GM12864 (cell line): ENCODE results near the gene COMMD9.

ENCODE experiments used
- DNase-seq: peaks from one replicate; pipeline ENCODE4 v3.0.0-alpha.2; 2011; ENCODE audit warnings: low read depth
- H3K4me3 ChIP-seq: 2 replicates; pipeline ENCODE4 v1.5.1; 2011; ENCODE audit warnings: mild to moderate bottlenecking, low read depth, low read length, control low read depth
- TF ChIP-seq, protein P1 (sequence below): IDR thresholded peaks from 2 replicates; pipeline ENCODE4 v1.5.1; 2011; ENCODE audit warnings: low read depth, mild to moderate bottlenecking, moderate library complexity, low read length, control low read depth, inconsistent platforms; ENCODE audit errors: missing control alignments

COMMD9 gene

GRCh38 chr11:36241497-36241896 lies 47.7 kb downstream of the COMMD9 start:
- no peak for DNase-seq
- TF ChIP-seq, protein P1, sequence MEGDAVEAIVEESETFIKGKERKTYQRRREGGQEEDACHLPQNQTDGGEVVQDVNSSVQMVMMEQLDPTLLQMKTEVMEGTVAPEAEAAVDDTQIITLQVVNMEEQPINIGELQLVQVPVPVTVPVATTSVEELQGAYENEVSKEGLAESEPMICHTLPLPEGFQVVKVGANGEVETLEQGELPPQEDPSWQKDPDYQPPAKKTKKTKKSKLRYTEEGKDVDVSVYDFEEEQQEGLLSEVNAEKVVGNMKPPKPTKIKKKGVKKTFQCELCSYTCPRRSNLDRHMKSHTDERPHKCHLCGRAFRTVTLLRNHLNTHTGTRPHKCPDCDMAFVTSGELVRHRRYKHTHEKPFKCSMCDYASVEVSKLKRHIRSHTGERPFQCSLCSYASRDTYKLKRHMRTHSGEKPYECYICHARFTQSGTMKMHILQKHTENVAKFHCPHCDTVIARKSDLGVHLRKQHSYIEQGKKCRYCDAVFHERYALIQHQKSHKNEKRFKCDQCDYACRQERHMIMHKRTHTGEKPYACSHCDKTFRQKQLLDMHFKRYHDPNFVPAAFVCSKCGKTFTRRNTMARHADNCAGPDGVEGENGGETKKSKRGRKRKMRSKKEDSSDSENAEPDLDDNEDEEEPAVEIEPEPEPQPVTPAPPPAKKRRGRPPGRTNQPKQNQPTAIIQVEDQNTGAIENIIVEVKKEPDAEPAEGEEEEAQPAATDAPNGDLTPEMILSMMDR, result no peak
- H3K4me3 ChIP-seq, result no peak overlapping the region

GRCh38 chr11:36240801-36241200 lies 48.4 kb downstream of the COMMD9 start:
- no peak for DNase-seq
- TF ChIP-seq, protein P1, result no peak
- H3K4me3 ChIP-seq, result no peak overlapping the region

GRCh38 chr11:36240173-36240572 lies 49.1 kb downstream of the COMMD9 start:
- H3K4me3 ChIP-seq, result no peak overlapping the region
- TF ChIP-seq, protein P1, result no peak
- no peak for DNase-seq

GRCh38 chr11:36239636-36240035 lies 49.6 kb downstream of the COMMD9 start:
- DNase-seq, result no peak
- no peak overlapping the region for H3K4me3 ChIP-seq
- TF ChIP-seq, protein P1, result no peak

GRCh38 chr11:36238881-36239280 lies 50.3 kb downstream of the COMMD9 start:
- TF ChIP-seq, protein P1, result no peak
- no peak for DNase-seq
- no peak overlapping the region for H3K4me3 ChIP-seq

DNA sequence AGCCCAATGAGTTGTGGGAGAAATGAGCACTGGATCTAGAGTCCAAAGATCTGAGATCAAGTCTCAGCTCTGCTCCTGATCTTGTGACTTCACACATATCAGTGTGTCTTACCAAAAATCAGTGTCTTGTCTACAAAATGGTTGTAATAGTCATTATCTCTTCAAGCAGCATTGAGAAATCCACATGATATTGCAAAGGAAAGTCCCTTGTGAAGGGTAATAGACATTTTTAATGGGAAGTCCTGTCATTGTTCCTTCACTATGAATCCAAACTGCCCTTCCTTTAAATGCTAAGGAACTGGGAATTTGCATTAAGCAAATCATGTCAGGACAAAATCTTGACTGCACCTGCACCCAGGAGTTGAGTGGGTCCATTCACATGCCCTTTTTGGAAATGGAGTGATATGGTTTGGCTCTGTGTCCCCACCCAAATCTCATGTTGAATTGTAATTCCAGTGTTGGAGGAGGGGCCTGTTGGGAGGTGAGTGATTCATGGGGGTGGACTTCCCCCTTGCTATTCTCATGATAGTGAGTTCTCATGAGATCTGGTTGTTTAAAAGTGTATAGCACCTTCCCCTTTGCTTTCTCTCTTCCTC lies 51.1 kb downstream of the COMMD9 start:
- TF ChIP-seq, protein P1, result no peak
- no peak for DNase-seq
- no peak overlapping the region for H3K4me3 ChIP-seq

DNA sequence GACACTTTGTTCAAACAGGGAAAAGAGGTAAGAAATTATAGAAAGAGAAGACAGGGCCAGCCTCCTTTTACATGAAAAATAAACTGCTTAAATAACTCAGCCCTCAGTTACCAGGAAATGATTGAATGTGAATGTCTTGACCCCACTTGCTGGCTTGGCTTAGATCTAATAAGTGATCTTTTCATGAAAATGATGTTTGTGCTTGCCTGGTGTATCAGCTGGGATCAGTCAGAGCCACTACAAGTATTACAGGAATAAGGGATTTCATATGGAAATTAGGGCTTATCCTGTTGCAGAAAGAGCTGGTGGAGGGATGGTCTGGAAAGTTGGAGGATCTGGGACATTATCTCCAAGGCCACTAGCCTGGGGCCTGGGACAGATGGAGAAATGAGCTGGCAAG lies 51.8 kb downstream of the COMMD9 start:
- no peak for DNase-seq
- H3K4me3 ChIP-seq, result no peak overlapping the region
- TF ChIP-seq, protein P1, result no peak
